Activated CD4-positive, CD25-positive, alpha-beta regulatory T cell treated with anti-CD3 and anti-CD28 coated beads, Interleukin-2, amount 50 U/mL, for 16 hours (primary cell): Measurements from ENCODE around the gene DPP6.

Experiments
- DNase-seq: peaks from one replicate; pipeline ENCODE4 v3.0.0-alpha.2; 2020; ENCODE audit warnings: low read depth, low spot score

The DPP6 gene

DNA sequence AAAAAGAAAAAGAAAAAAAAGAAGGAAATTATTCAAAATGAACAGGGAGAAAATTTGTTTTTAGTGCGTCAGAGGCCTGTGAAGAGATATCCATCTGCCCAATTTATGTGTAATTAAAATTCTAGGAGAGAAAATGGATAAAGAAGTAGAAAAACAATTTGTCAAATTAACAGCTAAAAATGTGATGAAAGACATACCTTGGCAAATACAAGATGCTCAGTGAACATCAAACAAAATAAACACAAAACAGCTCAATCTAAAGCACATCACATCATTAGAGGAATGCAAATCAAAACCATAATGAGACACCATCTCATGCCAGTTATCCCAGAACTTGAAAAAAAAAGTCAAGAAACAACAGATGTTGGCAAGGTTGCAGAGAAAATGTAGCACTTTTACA lies 477.9 kb downstream of the DPP6 start:
- no peak for DNase-seq

DNA sequence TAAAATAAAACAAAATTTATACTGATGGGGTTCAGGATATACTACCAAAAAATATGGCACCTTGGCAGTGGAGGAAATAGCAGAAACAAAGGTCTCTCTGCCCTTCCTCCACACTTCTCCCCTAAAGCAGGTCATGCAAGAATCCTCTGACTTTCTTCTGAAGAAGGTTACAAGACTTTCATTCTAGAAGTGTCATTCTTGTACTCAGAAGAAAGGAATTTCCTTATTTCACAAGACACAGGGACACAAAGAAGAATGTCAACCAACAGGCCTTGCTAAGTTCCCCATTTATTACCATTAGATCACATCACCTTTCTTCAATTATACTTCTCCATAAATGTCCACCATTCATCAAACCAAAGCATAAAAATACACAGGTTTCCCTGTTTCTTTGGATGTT lies 480.6 kb downstream of the DPP6 start:
- DNase-seq = no peak

DNA sequence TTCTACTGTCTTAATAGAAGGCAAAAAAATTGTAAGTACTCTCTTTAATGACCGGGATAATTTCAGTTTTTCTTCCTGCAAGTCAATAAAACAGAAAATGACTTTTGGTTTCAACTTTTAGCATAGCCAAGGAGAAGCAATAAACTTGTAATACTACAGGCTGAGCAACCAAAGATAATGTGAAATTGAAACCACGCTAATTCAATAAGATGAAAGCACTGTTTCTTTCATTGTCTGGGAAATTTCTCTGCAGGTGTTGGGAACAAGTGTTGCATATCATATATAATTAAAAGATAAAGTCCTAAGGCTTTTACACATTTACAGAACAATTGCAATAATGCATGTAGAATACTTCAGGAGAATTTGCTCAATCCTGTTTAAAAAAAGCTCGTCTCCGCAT lies 488.4 kb downstream of the DPP6 start:
- DNase-seq = no peak

DNA sequence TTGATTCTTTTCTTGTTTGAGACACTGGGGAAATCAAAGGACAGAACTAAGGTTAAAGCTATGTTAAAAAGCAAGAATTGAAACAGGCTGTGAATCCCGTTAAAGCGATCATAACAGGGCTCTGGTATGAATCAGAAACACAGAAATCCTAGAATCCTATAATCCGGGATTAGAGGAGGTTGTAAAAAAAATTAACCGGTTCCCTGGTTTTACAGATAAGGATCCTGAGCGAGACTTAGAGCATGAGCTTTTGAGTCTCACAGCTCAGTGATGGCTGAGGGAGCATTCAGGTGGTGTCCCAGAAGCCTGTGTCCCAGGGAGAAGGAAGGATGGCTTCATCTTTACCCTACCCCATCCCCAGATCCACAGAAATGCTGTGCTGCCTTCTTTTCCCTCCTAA lies 489.4 kb downstream of the DPP6 start:
- DNase-seq = no peak

DNA sequence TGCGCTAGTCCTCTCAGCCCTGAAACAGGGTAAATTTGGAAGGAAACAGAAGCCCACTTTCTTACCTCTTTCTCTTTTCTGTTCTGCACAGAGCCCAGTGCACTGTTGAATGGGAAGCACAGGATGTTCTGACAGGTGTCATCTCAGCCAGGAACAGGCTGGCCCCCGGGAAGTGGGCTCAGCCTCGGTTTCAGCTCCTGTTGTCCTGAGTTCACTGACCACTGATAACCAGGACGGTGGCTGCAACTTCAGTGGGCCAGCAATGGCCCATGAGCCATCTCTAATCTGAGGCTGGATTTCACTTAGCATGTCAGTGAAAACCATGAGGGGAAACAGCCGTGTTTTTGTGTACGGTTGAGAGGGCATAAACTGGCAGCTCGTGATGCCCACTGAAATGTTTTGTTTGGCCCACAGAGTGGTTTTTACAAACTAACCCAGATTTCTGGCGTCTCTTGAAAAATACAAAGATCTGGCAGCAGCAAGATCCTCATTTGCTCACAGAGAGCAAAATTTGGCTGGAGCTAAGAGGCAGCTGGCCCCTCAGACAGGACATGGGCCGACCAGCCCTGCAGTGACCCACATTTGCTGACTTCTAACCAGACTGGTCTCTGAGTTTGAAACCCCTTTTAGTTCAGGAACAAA lies 494.9 kb downstream of the DPP6 start:
- DNase-seq = no peak

DNA sequence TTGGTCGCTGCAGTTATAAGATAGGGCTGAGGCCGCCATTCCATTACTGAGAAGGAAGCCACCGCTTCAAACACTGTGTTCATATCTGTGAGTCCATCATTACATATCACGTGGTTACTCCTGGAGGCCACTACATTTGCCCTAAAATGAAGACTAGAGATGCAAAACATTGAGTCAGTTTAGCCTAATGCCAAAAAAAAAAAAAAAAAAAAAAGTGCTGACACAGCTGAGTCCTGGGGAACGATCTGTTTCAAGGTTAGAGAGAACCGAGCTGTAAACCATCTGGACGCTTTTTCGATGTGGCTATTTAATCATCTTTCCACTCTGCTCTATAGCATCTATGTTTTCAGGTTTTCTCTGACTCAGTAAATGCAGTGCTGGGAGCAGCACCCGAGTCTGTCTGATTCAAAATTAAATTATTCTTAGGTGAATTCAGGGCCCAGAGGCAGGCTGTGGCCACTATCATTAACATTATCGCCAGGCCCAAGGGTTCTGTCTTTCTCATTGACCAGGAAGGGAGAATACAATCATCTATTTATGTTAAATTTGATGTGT lies 501.6 kb downstream of the DPP6 start:
- no peak for DNase-seq

DNA sequence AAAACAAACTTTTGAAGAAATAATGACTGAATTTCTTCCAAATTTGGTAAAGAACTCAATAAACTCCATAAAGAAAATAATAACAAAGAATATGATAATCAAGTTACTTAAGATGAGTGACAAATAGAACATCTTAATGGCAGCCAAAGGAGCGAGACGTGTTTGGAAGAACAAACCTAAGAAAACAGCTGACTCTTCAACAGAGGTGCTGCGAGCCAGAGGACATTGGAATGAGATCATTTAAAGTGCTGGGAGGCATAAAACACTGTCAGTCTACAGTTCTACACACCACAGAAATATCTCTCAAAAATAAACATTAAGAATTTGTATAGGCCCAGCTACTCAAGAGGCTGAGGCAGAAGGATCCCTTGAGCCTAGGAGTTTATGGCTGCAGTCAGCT lies 507.3 kb downstream of the DPP6 start:
- no peak for DNase-seq

DNA sequence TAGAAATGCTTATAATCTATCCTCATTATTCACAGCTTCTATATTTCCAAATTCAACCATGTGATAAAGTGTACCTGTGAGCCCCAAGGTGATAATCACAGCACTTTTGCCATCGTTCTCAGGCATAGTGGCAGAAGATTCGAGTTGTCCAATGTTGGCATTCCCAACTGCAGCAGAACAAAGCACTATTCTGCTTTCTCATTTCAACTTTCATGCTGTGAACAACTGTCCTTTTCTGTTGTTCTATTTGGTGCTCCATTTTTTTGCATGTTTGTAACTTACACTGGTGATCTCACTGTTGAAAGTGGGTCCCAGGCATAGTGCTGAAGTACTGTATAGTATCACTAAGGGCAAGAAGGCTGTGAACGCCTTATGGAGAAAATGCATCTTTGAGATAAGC lies 512.5 kb downstream of the DPP6 start:
- no peak for DNase-seq

DNA sequence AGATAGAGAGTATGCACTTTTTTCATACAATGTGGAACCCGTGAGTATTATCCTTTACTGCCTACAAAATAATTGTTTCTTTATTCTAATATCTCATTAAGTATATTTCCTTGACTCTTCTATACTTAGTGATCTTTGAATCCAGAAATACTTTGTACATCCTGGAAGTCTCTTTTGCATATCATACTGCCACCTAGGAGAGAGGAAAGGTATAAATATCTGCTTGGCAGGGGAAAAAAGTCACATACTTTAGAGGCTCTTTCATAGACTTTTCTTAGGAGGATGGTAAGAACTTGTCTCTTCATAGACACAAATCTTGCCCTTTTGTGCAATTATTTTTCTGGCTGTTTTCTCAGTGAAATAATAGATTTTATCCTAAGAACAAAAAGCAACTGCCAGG lies 514.7 kb downstream of the DPP6 start:
- no peak for DNase-seq

DNA sequence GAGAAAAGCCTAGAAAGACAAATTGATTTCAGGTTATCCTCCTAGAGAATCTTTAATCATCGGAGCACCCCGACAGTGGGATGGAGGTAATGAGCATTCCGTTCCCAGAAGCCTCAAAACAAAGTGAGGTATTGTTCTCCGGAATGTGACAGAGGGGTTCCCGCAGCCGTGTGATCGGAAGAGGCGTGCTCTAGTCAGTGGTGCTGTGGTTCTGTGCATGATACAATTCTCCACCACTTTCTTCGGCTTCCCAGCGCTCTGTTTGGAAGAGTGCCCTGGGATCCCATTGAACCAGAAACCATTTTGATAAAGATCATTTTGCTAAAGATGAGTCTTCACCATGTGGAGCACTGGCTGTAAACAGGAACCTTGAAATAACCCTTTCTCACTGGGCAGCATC lies 516.1 kb downstream of the DPP6 start:
- DNase-seq = no peak

DNA sequence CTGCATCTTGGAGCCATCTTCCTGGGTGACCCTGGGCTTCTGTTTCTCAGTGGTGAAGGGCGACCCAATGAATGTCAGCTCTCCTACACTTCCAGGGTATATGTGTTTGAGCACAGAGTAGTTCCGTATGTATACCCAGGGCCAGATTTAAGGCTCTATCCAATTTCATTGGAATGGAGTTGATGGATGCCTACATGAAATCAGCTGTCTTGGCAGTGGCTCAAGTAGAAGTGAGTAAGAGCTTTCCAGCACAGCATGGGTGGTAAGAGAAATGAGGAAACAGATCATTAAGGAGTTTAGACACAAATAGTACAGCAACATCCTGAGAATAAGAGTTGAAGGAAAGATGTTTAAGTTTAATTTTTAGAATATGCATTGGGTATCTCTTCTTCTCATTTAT lies 517.7 kb downstream of the DPP6 start:
- DNase-seq = no peak

DNA sequence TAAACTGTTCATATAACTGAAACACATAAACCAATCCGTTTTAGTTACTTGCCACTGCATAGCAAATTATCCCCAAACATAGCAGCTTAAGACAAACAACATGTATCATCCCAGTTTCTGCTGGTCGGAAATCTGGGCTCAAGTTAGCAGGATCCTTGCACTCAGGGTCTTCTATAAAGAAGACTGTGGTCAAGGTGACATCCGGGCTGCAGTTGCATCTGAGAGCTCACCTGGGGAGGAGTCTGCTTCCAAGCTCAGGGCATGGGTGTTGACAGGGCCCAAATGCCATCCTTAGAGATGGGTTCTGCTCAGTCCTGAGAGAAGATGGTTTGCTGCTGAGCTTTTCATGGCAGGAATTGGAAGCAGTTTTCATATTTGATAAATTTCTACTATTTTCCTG lies 519.6 kb downstream of the DPP6 start:
- no peak for DNase-seq

DNA sequence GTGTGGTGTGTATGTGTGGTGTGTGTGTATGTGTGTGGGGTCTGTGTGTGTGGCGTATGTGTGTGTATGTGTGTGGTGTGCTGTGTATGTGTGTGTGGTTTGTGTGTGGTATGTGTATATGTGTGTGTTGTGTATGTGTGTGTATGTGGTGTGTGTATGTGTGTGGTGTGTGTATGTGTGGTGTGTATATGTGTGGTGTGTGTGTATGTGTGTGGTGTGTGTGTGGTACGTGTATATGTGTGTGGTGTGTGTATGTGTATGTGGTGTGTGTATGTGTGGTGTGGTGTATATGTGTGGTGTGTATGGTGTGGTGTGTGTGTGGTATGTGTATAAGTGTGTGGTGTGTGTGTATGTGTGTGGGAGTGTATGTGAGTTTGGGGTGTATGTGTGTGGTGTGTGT lies 522.0 kb downstream of the DPP6 start:
- DNase-seq = no peak

DNA sequence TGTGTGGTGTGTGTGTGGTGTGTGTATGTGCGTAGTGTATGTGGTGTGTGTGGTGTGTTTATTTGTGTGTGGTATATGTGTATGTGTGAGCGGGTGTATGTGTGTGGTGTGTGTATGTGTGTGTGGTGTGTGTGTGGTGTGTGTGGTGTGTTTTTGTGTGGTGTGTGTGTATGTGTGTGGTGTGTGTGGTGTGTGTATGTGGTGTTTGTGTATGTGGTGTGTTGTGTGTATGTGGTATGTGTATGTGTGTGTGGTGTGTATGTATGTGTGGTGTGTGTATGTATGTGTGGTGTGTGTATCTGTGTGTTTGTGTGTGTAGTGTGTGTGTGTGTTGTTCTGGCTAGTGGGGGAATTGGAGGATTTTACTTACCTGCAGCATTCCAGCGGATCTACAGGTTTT lies 523.3 kb downstream of the DPP6 start:
- DNase-seq = no peak

DNA sequence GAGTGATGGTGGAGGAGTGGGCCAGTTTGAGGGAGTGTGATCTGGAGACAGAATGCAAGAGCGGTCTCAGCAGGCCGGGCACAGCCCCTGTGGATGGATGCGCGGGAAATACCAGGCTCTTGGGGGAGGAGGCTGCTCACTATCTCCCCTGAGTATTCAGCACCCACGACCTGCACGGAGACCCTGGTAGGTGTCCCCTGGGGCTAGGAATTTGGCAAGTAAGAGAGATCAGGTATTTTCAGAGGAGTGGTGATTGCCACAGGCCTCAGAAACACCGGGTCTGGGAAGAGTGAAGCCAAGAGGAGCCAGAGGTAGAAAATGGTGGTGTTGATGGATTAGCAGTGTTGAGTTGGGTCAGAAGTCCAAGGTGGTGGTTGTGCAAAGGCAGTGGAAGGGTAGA lies 524.4 kb downstream of the DPP6 start:
- no peak for DNase-seq

DNA sequence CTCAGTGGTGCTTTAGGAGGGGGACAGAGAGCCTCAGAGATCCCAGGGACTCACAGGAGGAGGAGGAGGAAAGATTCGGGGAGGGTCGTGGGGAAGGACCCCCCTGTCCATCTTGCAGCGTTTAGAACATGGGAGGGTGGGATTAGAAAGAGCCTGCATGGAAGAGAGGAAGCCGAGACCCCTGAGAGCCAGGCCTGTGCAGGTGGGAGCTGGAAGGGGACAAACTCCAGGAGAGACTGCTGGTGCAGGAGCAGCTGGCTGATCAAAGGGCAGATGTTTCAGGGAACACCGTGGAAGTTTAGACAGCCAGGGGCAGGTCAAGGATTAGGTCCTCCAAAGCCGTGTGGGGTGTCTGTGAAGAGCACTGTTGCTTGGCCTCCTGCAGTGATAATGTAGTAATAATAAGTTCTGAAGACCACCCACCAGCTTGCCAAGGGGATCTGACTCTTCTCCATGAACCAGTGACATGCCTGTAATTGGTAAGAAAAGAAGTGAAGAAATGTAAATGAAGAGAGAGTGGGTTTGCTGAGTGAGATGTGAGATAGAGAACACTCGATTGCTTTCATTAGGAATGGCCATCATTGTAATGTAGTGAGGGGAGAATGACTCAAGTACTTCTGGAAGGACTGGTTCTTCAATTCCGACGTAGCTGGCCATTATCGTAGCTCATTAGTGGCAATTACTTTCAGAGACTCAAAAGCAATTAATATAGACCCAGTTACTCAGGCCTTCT lies 525.1 kb downstream of the DPP6 start:
- DNase-seq = no peak

DNA sequence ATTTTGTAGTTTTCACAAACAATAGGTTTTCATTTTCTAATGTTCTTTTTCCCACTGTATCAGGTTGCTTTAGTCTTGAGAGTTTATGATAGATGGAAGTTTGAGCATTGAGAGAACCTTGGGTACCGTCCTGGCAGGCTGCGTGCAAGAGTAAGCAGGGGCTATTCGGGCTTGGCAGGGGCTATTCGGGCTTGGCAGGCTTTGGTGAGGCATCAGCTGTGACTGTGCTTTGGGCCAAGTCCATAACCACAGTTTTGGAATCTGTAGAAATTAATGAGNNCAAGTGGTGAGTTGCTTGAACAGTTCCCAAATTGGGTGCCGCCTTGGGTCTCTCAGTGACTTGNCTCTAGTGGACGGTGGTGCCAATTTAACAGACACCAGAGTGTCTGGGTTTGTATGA lies 526.1 kb downstream of the DPP6 start:
- DNase-seq = no peak

DNA sequence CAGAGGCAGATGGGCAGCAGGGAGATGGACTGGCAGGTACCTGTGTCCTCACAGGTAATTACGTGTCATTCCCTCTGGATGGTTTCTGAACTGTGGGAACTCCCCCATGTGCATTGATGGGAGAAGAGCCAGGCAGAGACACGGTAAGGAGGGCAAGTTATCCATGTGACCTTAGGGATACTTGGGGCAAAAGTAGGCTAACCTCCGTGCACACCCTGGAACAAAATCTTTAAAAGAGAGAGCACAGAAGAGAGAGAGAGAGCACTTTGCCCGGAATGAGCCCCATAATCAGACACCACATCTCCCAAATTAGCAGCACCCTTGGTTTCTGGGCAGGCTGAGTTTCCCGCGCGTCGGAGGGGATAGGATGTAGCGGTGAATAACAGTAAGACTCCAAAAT lies 527.5 kb downstream of the DPP6 start:
- DNase-seq = no peak

DNA sequence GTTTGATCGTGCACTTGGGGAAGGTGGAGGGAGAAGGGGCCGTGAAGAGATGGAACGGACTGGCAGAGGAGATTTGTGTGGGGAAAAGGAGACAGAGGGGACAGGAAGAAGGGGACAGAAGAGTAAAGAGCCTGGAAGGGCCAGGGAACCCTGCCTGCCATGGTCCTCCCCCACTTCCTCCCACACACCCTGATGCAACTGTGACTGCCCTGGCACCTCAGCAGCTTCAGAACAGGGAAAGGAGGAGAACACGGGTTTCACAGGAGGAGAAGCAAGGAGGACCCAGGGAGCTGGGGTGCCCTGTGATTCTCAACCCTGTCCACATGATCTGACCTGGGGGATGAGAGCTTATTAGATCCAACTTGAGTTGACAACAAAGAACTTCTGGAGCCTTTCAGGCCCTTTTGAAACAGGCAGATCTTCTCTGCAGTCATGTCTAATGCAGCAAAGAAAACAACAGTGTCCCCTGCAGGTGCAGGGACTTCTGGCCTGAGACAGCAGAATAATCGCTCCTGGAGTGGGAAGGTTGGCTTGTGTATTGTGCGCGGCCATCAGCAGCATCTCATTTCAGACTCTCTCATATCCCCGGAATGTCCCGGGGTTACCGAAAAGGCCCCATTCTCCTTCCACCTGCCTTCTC lies 529.2 kb downstream of the DPP6 start:
- no peak for DNase-seq

DNA sequence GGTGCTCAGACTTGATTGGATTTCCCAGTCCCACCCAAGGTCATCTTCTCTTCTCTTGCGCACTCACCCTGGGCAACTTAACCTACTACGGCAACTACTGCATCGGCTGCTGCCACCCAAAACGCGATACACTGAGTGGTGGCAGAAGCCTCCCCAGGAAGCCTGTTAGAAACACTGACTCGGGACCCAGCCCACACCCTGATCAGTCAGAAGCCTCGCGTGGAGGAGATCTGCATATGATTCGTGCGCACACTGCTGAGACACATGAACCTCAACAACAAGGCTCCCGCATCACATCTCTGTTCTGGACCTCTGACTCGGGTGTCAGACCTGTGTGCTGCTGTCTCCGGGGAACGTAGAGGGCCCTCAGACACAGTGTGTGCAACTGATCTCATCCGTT lies 531.3 kb downstream of the DPP6 start:
- DNase-seq = no peak

DNA sequence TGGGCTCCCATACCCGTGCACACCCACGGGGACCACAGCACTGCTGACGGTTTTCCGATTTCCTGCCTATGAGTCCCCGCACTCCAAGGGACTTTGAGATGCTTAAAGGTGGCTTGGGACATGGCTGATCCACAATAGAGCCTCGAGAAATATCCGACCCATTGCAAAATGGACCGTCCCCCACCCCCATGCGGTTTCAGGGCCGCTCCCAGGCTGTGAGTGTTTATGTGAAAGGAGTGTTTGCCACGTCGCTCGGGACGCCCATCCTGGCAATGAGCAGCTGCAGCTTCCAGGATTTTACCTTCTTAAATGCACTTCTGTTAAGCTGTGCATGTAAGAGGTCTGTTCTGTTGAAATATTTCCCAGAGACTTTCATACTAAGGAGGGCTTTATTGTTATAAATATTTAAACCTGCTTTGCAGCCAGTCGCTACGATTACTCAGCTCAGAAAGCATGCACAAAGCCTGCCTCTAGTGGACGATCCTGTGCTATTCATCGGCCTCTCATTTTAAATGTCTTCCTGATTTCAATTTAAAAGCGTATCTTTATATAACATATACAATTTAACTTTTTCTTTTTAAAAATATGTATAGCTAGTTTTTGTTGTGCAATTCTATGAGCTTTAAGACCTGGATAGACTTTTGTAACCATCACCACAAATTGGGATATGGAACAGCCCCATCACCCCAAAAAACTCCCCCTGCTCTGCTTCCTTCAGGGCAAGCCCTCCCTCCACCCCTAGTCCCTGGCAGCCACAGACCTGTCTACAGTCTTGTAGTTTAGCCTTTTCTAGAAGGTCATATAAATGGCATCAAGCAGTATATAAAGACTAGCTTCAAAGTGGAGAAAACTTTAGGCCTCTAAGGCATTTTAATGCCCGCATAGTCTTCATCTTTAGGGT lies 532.4 kb downstream of the DPP6 start:
- DNase-seq = no peak

DNA sequence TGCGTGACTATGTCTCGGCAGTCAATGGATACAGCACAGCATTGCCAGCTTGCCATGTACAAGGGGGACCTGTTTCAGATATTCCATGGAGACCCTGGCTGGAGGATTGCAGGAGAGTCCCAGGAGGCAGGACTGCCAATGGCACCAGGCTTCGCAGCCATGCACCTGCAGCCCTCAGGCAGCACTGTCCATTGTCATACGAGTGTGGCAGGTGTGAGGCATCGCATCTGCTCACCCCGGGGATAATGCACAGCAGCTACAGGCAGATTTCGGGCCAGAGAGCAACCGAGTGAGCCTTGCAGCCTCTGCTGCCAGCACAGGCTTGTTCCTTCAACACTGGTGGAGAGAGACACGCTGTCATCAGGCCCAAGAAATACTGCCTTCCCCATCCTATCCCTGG lies 535.6 kb downstream of the DPP6 start:
- no peak for DNase-seq
